Non-pigmented ciliary epithelial cell (primary cell): ENCODE data around the gene RHPN2.
"Not testable (repeated sequence)": the region's sequence is repeated elsewhere in the genome, so short reads cannot be mapped to it uniquely, and the experiment has no call there.

Experiments used
- DNase-seq: peaks from one replicate; pipeline ENCODE4 v3.0.0-alpha.2; 2010; ENCODE audit warnings: low read depth

RHPN2 gene

DNA sequence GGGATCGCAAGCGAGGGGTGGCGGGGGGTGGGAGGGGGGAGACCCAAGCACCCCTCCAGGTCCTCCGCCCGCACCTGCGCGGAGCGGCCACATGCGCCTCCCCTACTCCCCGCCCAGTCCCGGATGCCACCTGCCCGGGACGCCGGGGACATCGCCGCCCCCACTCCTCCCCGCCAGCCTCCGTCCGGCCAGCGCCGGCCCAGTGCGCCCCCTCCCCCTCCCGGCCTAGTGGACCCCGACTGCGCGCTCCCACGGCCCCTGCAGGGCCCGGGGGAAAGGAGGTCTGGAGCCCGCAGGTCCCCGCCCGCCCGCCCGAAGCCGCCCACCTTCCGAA lies 263 bp downstream of the RHPN2 start:
- DNase-seq = no peak

DNA sequence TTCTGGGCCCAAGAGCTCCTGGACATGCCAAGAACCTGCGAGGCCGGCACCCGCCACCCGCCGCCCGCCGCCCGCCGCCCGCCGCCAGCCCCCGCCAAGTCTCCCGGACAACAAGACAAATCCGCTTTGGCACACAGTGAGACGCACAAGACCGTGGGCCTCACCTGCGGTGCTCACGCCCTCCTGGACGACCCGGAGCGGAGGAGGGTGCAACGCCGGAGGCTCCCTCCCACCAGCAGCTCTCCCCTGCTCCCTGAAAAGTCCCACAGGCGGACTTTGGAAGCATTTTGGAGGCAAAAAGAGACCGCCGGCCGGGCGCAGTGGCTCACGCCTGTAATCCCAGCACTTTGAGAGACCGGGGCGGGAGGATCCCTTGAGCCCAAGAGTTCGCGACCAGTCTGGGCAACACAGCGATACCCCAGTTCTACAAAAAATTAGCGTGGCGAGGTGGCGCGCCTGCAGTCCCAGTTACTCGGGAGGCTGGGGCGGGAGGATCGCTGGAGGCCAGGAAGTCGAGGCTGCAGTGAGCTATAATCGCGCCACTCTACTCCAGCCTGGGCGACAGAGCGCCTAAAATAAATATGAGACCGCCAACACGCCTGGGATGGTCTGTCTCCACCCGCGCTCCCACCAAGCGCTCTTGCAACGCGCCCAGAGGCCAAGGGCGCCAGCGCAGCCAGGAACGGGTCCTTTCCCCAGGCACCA lies 783 bp downstream of the RHPN2 start:
- no peak for DNase-seq

DNA sequence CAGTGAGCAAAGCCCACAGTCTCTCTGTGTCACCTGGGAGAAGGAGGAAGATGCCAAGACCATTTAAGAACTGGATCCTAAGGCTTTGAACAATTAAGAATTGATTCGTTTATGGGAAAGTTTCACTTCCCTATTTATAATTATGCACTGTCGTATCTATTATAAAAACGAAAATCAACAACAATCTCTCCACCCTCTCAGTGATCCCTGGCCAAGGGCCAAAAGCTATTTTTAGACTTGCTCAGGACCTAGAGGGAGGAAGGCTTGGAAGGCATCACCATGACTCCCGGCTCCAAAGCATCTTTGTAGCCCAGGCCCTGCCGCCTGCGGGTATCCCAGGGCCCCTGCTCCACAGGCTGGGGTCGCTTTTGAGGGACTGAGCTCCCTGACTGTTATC lies 1.3 kb downstream of the RHPN2 start:
- no peak for DNase-seq

DNA sequence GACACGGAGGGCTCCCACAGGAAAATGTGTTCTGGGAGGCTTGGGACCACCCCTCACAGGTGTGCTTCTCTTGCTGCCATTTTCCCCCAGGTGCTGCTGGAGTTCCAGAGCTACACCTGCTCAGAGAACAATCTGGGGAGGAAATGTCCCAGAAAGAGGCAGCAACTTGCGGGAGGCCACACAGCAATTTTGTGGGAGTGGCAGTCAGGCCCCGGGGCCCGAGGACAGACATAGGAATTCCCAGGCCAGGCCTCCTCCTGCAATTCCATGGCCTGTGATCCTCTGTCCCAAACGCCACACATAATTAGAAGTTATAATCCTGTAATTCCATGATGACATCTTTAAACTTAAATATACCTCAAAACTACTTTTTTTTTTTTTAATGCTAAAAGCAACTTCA lies 1.8 kb downstream of the RHPN2 start:
- DNase-seq = no peak

DNA sequence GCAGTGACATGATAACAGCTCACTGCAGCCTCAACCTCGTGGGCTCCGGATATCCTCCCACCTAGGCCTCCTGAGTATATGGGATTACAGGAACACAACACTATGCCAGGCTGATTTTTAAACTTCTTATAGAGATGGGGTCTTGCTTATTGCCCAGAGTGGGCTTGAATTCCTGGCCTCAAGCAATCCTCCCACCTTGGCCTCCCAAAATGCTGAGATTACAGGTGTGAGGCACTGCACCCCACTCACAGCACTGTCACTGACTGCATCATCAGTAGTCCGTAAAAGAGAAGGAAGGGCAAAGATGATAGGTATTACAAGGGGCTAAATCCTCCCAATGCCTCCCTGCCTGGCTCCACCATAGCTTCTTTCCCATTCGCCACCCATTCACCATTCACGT lies 4.1 kb downstream of the RHPN2 start:
- DNase-seq = no peak

DNA sequence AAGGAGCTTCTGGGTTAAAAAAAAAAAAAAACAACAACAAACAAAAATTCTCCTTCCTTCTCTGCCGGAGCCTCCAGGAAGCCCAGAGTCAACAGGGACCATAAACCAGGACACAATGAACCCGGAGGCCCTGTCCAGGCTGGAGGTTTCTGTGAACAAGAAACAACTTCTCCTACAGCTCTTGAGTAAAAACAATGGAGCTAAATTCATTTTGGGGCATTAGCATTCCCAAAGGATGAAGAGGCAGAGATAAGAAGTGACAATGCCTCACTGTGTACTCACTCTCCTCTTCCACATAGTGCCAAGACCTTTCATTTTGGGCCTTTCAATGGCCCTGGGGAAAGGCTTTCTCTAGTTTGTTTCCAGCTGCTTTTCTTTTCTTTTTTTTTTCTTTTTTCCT lies 9.0 kb downstream of the RHPN2 start:
- no peak for DNase-seq

DNA sequence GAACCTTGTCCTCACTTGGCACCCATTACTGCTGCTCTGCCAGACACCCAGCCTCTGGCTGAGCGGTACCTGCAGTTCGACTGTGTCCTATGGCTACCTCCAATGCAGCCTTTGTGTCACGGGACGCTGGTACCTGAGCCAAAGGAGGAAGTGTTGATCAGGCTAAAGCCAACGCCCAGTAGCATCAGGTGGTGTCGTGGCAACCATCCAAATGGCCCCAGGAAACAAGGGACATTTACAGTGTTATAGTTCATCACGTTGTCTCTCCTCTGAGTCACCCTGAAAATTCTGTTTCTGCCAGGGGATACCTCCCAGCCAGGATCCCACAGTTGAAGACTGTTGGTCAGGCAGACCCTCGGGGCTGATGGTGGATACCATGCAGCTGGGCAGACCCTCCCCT lies 10.1 kb downstream of the RHPN2 start:
- DNase-seq = no peak

DNA sequence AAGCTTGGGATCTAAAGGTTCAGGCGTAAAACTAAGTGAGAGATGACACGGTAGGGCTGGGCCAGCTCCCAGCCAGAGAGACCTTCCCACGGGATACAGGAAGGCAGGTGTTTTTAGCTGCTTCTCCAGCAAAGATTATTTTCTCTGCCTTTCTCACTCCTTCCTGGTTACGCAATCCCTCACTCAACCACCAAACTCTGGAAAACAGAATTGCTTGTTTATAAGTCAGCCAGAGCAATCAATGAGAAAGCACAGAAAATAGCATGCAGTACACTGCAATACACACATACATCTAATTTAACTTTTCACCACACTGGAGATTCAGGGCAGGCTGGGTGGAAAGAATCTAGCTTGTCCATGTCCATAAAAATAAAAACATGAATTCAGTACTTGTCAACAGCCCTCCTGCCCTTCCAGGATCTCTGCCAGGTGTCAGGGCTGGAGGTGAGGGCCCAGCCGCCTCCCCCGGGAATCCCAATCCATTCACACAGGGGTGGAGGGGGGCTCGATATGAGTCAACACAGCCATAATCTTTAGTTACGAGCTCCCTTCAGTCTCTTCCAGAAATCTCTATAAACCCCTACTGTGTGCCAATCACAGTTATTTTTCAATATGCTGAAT lies 12.2 kb downstream of the RHPN2 start:
- DNase-seq = no peak

DNA sequence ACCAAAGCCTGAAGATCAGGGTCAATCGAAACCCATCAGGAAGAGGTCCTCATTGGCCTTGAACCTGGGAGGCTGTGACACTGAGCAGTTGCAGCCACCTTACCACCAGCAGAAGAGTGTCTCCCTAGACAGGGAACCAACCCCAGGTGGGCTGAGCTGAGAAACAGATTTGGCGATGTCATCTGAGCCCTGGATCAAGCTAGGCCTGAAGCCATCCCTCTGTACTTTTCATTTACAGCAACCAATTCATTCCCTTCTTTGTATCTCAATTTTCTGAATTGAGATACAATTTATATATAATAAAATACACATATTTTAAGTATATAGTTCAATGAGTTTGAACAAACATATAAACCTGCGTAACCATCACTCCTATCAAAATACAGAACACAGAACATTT lies 14.6 kb downstream of the RHPN2 start:
- DNase-seq = no peak

DNA sequence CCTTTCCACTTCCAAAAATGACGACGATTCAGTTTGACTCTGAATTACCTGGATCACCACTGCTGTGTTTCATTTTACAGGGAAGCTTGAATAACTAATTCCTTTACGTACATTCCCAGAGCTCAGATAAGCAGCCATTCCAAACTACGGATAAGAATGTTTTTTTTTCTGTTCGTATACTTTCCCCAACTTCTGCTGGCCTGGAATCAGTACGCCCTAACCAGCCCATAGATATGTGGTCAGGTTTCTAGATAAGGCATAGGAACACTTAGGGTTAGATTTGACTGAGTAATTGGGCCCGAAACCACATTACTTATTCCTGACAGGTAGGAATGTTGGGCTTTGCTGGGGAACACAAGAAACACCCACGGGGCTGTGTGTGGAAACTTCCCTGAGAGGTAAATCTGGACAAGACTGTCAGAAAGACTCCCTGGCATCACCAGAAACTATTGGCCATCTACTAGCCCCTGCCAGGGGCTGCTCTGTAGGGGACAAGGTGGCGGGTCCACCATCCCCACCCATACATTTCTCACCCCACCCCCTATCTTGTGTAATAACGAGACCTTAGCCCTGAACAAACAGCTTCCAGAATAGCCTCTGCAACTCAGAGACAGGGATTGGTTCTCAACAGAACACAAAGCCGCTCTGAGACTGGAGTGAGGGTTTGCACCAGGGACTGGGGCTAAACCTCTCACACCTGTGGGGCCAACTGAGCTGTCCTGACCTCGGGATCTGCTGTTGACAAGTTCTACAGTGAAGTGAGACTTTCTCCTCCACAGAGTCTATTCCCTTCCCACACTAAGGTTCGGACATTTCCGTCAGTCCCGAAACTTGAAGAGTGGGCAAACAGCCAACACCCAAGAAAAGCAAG lies 15.6 kb downstream of the RHPN2 start:
- no peak for DNase-seq

DNA sequence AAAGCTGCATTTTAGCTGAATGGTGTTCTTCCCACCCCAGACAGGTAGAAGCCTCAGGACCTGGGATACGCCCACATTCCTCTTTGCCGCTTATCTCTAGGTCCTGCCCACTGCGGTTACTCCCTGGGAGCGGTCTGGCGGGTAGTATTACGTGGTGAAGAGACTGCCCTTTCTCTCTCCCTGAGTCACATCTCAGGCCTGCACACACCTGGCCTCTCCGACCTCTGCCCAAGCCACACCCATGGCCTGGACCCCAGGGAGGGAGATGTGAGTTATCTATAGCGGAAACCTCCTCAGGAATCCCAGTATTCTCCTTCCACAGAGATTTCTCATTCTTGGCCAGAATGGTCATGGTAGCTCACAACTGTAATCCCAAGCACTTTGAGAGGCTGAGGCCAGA lies 17.3 kb downstream of the RHPN2 start:
- no peak for DNase-seq

DNA sequence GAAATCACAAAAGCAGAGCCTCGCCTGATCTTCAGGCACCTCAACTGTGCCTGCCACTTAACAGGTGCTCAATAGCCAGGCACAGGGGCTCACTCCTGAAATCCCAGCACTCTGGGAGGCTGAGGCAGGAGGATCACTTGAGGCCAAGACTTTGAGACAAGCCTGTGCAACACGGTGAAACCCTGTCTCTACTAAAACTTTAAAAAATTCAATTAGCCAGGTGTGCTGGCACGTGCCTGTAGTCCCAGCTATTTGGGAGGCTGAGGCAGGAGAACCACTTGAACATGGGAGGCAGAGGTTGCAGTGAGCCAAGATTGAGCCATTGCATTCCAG lies 22.9 kb downstream of the RHPN2 start:
- DNase-seq = not testable (repeated sequence)

DNA sequence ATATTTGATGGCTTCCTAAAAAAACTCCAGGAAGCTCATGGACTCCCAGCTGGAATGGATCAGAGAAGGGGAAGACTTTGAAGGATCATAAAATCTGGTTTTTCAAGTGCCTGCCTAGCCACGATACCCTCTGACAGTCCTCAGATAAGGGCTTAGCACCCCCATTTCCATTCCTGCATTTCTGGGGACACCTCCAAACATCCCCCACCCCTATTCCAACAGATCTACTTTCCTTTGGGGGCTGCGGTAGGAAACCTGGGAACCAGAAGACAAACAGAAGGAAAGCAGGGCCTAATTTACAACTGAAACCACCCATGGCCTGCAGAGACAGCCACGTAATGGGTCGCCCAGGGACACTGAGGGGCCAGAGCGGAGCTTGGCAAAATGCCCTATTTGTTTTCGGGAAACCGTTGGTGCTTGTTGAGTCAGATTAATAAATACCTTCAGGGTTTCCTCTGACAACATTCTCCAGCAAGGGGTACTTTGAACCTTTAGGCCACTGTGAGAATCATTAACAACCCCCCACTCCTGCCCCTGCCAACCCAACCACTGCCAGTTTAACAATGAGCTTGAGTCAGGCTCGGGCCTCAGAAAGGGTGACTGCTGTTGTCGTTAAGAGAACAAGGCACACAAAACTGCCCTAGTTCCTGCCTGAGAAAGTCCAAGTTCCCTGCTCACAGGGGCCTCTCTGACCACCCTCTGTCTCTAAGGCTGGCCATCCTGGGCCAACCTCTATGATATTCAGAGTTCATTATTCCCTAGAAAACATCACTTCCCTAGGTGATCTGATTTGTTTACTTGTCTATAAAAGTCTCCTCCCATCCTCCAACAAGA lies 23.5 kb downstream of the RHPN2 start:
- no peak for DNase-seq

DNA sequence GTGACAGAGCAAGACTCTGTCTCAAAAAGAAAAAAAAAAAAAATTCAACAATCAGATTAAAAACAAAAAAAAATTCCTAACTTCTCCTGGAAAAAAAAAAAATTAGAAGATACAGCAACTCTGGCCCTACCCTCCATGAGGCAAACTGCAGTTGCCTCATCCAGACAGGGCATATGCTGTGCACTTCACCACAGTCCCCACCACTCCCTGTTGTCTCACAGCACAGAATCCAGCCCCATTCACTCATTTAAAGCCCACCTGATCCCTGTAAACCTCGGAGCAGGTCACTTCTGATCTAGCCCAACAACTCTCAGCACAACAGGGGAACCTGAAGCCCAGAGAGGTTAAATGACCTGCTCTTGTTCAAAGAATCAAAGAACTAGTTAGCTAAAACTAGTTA lies 24.9 kb downstream of the RHPN2 start:
- DNase-seq = no peak

DNA sequence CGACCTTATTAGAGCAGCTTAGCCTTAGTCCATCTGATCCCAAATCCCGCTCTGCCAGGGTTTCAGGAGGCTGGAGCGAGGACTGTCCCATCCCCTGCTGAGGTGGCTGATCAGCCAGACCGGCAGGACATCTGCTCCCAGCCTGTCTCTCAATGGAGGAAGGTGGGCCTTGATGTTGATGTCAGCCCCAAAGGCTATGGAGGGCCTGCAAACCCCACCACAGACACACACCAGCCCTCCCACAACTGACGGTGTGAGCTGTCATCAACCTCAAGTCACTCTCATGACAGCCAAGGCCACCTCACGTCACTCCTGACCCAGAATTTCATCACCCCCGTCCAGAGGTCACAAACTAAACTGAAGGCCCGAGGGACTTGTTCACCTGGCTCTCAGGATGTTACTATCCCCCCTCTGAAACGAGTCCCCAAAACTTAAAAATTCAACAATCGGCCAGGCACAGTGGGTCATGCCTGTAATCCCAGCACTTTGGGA lies 25.5 kb downstream of the RHPN2 start:
- DNase-seq = no peak

DNA sequence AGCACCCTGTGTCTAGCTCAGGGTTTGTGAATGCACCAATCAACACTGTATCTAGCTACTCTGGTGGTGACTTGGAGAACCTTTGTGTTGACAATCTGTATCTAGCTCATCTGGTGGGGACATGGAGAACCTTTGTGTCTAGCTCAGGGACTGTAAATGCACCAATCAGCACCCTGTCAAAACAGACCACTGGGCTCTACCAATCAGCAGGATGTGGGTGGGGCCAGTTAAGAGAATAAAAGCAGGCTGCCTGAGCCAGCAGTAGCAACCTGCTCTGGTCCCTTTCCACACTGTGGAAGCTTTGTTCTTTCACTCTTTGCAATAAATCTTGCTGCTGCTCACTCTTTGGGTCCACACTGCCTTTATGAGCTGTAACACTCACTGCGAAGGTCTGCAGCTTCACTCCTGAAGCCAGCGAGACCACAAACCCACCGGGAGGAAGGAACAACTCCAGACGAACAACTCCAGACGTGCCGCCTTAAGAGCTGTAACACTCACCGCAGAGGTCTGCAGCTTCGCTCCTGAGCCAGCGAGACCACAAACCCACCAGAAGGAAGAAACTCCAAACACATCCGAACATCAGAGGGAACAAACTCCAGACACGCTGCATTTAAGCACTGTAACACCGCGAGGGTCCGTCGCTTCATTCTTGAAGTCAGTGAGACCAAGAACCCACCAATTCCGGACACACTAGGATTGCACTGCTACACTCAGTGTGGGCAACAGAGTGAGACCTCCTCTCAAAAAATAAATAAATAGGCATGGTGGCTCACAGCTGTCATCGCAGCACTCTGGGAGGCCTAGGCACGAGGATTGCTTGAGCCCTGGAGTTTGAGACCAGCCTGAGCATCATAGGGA lies 27.3 kb downstream of the RHPN2 start:
- not testable (repeated sequence) for DNase-seq

DNA sequence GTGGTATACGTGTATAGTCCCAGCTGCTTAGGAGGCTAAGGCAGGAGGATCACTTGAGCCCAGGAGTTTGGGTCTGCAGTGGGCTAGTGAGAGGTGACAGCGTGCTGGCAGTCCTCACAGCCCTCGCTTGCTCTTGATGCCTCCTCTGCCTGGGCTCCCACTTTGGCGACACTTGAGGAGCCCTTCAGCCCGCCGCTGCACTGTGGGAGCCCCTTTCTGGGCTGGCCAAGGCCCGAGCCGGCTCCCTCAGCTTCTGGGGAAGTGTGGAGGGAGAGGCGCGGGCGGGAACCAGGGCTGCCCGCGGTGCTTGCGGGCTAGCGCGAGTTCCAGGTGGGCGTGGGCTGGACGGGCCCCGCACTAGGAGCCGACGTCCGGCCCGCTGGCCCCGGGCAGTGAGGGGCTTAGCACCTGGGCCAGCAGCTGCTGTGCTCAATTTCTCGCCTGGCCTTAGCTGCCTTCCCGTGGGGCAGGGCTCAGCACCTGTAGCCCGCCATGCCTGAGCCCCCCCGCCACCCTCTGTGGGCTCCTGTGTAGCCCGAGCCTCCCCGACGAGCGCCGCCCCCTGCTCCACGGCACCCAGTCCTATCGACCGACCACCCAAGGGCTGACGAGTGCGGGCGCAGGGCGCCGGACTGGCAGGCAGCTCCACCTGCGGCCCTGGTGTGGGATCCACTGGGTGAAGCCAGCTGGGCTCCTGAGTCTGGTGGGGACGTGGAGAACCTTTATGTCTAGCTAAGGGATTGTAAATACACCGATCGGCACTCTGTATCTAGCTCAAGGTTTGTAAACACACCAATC lies 28.1 kb downstream of the RHPN2 start:
- DNase-seq = not testable (repeated sequence)

DNA sequence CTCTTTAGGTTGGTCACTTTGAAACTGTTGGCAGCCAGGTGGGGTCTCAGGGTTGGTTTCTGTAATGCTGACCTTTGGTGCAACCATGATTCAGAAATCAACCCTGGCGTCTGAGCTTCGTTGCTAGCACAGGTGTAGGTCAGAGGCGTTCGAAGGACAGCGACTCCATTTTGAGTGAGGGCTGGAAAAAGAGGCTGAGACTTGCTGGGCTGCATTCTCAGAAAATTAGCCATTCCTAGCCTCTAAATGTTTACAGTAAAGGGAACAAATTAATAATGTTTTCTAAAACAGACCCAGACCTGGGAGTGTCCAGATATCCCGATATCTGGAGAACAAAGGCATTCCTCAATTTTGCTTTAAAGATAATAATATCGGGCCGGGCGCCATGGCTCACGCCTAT lies 29.2 kb downstream of the RHPN2 start:
- DNase-seq = no peak

DNA sequence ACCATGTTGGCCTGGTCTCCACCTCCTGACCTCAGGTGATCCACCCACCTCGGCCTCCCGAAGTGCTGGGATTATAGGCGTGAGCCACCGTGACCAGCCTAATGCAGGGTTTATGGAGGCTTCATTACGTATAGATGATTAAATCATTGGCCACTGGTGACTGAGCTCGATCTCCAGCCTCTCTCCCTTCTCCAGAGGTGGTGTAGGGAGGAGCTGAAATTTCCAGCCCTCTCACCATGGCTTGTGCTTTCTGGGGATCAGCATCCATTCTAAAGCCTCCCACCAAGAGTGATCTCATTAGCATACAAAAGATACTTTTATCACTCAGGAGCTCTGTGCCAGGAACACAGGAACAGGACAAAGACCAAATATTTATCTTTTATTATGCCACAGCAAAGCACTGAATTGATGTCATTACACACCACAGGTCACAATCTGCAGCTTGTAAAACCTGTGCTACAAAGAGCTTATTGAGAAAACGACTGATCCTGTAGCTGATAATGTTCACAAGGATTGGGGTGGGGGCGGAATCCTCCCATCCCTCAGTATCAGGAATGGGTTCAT lies 32.4 kb downstream of the RHPN2 start:
- DNase-seq = no peak

DNA sequence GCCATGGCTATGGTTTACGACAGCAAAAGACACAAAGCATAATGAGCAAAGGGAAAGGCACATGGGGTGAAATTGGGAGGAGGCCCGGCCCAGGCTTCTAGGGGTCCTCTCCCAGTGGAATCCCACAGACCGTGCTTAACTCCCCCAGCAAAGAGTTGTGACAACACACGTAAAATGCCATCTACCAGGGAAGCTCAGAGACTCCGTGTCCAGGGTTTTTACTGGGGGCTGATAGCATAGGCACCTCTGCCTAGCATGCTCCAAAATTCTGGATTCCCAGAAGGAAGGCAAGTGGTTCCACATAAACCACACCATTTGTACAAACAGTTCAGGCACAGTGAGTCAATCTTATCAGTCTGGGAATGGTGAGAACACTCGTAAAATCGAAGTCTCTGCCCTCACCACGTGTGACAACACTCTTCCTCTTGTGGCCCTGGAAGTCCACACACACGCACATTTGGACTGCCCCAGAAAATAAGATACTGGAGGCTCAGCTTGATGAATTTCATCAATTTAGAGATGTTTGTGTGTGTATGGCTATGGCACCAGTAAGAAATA lies 34.9 kb downstream of the RHPN2 start:
- no peak for DNase-seq
